HL-60/S4 treated with retinoic acid at 250 ng/mL for 4 days and 3 days (cell line): Measurements from ENCODE around the gene SPEG.

ENCODE experiments used
- in situ Hi-C: fragments of 300-500 bp; cut with MboI; formaldehyde crosslinking; loops from 2 replicates; pipeline ENCODE4 v1.7.0; 2022; ENCODE audit warnings: low sequenced_read_pairs

The SPEG gene

GRCh38 chr2:219442256-219443015, 7.8 kb downstream of the SPEG start:
- in situ Hi-C loops, result no loop called here

GRCh38 chr2:219443016-219443696, 8.5 kb downstream of the SPEG start:
- in situ Hi-C loops, result no loop called here

- in situ Hi-C loops, result no loop called here
These were observed 9.0 kb downstream of the SPEG start for GRCh38 chr2:219443697-219444023.

- in situ Hi-C loops, result no loop called here
These were observed 10.0 kb downstream of the SPEG start for GRCh38 chr2:219444566-219445091.

- in situ Hi-C loops, result no loop called here
These were observed 10.6 kb downstream of the SPEG start for GRCh38 chr2:219445220-219445640.

- in situ Hi-C loops, result no loop called here
These were observed 11.5 kb downstream of the SPEG start for GRCh38 chr2:219446101-219446504.

- in situ Hi-C loops, result no loop called here
These were observed 12.0 kb downstream of the SPEG start for GRCh38 chr2:219446689-219447088.

- in situ Hi-C loops, result no loop called here
These were observed 12.8 kb downstream of the SPEG start for GRCh38 chr2:219447242-219448098.

- in situ Hi-C loops, result no loop called here
These were observed 13.6 kb downstream of the SPEG start for GRCh38 chr2:219448099-219448775.

GRCh38 chr2:219448776-219449341, 14.2 kb downstream of the SPEG start:
- in situ Hi-C loops, result no loop called here

GRCh38 chr2:219449609-219450008, 15.0 kb downstream of the SPEG start:
- in situ Hi-C loops, result no loop called here

GRCh38 chr2:219451661-219452360, 17.2 kb downstream of the SPEG start:
- in situ Hi-C loops, result no loop called here

GRCh38 chr2:219452361-219453317, 18.0 kb downstream of the SPEG start:
- in situ Hi-C loops, result no loop called here

GRCh38 chr2:219453671-219454590, 19.3 kb downstream of the SPEG start:
- in situ Hi-C loops, result no loop called here

- in situ Hi-C loops, result no loop called here
These were observed 20.9 kb downstream of the SPEG start for GRCh38 chr2:219455581-219455980.

GRCh38 chr2:219457784-219458369, 23.2 kb downstream of the SPEG start:
- in situ Hi-C loops, result no loop called here

- in situ Hi-C loops, result no loop called here
These were observed 24.4 kb downstream of the SPEG start for GRCh38 chr2:219458996-219459395.
